ENCODE data around the gene ZNF554.
"Not testable (repeated sequence)": the region's sequence is repeated elsewhere in the genome, so short reads cannot be mapped to it uniquely, and the experiment has no call there.

ZNF554 gene

DNA sequence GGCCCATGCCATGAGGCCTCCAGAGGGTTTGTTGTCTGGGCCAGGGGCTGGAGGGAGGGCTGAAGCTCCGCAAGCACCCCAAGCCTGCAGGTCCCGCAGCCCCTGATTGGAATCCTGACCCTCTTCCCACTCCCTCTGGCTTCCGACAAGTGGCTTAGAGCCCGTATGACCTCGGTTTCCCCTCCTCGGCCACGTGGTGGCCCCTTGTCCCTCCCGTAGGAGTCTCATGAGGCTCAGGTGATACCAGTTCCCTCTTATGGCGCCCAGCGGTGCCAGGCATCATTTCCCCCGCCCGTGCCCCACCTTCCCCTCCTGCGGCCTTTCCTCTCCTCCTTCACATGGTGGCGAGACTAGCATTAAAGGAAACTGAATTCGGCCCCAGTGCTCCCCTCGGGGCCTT is 28.2 kb upstream of the ZNF554 start:
- DNase-seq = no peak

DNA sequence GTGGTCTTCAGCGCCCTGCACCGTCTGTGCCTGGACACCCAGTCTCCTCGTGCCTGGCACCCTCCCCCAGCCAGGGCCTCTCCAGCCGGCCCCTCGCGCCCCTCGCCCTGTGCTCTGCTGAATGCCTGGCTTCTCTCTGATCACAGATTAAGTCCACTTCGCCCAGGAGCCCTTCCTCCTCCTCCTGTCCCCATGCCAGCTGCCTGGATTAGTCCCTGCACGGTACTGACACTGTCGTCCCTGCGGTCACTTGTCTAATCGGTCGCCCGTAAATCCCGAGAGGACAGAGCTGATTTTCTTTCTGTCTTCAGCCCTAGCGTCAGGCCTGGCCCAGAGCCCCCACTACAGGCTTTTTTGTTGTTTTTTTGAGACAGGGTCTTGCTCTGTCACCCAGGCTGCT is 27.8 kb upstream of the ZNF554 start:
- no peak for DNase-seq

DNA sequence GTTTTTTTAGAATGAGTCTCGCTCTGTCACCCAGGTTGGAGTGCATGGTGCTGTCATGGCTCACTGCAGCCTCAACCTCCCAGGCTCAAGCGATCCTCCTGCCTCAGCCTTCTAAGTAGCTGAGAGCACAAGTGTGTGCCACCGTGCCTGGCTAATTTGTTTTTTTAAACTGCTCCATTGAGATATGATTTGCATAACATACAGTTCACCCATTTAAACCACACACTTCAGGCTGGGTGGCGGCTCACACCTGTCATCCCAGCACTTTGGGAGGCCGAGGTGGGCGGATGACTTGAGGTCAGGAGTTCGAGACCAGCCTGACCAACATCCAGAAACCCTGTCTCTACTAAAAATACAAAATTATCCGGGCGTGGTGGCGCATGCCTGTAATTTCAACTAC is 27.0 kb upstream of the ZNF554 start:
- not testable (repeated sequence) for DNase-seq

DNA sequence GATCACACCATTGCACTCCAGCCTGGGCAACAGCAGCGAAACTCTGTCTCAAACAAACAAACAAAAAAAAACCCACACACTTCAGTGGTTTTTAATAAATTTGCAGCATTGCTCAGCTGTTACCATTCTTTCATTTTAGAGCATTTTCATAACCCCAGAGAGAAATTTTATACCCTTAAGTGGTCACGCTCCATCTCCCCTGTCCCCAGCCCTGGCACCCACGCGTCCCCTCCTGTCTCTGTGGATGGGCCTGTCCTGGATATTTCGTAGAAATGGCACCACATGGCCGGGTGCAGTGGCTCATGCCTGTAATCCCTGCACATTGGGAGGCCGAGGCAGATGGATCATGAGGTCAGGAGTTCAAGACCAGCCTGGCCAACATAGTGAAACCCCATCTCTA is 26.5 kb upstream of the ZNF554 start:
- DNase-seq = no peak

DNA sequence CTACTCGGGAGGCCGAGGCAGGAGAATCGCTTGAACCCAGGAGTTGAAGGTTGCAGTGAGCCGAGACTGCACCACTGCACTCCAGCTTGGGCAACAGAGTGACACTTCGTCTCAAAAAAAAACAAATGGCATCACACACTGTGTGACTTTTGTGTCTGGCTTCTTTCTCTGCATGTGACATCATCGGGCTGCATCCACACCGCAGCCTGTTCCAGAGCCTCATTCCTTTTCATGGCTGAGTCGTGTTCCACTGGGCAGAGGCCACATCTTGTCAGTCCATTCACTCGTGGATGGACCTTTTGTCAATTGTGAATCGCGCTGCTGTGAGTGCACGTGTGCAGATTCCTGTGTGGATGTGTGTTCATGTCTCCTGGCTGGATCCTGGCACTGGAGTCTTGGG is 26.1 kb upstream of the ZNF554 start:
- no peak for DNase-seq

DNA sequence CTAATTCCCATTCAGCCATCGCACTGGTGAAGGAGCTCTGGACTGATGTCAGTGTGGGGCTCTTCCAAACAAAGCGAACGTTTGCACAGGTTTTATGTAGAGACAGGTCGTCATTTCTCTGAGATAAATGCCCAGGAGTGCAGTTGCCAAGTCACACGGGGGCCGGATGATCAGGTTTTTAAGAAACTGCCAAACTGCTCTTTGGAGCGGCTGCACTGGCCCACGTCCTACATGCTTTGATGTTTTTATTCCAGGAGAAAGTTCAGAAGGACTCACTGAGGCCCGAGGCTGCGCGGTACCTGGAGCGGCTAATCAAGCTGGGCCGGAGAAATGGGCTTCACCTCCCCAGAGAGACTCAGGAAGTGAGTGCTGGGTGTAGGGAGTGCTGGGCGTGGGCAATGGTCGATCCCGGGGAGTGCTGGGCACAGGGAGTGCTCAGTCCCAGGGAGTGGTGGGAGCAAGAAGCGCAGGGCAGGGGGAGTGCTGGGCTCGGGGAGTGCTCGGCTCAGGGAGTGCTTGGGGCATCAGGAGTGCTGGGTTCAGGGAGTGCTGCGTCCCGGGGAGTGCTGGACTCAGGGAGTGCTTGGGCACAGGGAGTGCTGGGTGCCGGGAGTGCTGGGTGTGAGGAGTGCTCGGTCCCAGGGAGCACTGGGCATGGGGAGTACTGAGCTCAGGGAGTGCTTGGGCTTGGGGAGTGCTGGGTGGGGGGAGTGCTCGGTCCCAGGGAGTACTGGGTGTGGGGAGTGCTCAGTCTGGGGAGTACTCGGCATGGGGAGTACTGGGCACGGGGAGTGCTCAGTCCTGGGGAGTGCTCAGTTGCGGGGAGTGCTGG is 23.6 kb upstream of the ZNF554 start:
- DNase-seq = no peak

DNA sequence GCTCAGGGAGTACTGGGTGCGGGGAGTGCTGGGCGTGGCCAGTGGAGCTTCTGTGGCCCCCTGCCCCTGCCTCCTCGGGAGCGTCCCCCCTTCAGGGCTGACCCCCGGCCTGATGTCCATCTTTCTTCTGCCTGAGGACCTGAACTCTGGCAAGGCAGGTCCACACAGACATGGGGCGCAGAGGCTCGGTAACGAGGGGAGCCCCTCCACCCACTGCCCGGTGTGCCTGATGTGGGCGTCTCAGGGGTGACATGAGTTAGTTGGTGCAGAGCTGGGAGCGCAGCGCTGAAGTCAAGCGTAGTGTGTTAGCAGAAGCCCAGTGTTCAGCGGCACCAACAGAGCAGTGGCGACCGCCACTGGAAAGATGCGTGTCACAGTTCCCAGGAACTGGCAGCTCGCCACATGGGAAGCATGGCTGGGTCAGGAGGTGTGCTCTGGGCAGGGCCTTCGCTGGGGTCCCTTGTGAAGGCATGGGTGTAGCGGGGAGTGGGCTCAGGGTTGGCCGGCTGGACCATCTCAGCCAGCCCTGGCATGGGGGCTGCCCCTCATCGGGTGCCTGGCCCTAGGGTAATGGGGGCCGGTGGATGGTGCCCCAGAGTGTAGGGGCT is 22.9 kb upstream of the ZNF554 start:
- no peak for DNase-seq

DNA sequence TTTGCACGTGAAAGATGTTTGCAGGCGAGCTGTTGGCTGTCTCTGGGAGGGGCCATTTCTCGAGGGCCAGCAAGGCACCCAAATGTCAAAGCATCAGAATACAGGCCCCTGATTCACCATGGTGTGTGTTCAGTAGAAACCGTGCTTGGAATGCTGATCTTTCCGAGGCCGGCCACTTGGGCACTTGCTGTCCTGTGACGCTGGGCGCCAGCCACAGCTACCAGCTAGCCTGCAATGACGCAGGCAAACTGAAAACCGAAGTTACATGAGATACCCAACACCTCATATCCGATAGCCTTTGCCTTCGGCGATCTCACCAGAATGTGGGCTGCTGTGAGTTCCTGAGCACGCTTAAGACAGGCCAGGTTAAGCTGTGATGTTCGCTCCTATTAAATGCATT is 22.4 kb upstream of the ZNF554 start:
- no peak for DNase-seq

DNA sequence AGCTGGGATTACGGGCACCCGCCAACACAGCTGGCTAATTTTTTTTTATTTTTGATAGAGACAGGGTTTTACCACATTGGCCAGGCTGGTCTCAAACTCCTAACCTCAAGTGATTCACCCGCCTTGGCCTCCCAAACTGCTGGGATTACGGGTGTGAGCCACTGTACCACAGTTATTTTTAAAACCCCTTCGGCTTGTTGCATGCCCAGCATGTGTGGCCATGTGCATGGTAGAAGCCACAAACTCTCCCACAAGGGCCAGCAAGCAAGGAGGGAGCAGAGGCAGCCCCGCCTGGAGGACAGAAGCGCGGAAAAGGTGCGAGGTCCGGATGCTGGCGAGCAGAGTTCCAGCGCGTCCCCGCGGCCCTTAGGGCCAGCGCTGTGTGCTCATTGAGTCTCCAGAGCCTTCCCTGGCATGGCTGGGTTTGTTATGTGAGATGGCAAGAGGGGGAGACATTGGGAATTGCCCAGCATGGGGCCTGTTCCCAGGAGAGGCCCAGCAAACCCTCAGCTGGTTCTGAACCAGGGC is 21.4 kb upstream of the ZNF554 start:
- no peak for DNase-seq

DNA sequence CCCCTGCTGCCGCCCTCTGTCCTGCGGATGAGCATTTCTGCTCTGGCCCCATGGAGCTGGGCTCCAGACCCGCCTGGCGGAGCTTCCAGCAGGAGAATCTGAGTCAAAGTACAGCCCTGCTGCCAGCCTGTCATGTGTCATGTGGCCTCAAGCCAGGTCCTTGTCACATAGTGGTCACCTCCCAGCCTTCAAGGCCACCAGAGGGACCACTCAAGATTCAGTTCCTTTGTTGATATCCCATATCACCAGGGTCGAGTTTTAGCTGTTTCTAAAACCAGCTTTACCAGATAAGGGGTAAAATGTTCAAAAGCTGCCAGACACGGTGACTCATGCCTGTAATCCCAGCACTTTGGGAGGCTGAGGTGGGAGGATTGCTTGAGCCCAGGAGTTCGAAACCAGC is 20.9 kb upstream of the ZNF554 start:
- DNase-seq = no peak

DNA sequence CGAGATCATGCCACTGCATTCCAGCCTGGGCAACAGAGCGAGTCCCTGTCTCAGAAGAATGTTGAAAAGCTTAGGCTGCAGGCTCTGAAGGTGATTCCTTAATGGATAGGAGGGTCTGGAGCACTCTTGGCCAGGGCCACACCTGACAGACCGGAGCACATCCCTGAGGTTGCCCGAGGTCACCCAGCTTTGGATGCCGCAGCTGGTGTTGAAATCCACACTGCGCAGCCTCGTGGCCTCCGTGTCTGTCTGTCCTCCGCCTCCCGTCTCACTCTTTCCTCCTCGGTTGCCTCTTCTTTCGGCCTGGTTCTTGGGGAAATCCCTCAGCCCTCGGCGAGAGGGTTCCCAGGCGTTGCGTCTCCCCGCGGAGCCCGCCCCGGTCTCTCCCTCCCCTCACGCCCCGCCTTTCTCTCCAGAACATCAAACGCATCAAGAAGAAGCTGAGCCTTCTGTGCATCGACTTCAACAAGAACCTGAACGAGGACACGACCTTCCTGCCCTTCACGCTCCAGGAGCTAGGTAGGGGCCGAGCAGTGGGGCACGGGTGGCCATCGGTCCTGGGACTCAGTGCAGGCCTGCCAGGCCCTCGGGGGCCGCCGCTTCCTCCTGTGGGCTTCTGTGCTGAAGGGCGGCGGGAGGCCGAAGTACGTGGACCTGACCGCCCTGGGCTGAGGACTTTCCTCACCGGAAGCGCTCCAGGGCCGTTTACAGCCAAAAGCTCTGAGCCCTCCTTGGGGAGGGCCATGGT is 20.2 kb upstream of the ZNF554 start:
- DNase-seq = no peak

DNA sequence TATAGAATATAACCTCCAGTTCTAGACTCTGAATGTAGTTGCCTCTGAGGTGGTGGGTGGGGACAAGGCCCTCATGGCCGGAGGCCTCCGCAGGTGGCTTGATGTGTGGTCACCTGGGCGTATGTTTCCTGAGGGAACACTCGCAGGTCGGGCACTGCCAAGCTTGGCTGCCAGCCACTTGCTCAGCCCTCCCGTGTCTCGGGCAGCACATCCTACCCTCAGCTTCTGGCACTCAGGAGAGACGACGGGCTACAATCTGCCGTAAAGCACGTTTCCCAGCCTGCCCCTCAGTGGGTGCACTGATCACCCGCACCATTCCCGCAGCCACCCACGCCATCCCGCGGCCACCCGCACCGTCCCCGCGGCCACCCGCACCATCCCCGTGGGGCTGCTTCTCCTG is 19.2 kb upstream of the ZNF554 start:
- no peak for DNase-seq

DNA sequence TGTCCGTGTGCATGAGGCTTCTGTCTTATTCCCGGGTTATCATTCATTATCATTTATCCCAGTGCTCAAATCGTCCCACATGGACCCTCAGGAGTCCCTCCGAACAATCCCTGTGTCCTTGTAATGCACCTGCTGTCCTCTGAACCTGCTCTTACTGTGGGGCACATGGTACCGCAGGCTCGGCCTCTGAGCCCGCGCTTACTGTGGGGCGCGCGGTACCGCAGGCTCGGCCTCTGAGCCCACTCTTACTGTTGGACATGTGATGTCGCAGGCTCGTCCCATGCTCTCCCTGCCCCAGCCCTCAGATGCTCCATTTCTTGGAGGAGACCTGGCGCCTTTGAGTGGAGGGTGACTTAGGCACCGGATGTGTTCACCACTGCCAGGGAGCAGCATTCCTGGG is 16.8 kb upstream of the ZNF554 start:
- no peak for DNase-seq

DNA sequence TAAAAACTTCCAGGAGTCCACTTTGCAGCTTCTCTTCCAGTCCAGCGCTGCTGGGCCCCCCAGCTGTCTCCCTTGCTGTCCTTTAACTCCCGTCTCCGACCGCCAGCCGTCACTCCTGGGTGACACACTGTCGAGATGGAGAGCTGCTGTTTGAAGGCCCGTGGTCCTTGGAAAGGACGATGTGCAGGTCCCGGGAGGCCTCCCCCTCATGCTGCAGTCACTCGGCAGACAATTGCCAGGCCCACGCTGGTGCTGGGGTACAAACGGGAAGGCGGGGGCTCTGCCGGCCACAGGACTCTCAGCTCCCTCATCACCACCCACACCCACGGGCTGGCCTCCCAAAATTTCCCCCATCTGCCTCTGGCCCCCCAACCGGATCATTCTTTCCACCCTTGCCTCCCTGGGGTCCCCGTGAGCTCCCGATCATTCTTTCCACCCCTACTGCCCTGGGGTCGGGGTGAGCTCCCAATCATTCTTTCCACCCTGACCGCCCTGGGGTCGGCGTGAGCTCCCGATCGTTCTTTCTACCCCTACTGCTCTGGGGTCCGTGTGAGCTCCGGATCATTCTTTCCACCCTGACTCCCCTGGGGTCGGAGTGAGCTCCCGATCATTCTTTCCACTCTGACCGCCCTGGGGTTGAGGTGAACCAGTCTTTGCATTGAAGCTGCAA is 16.0 kb upstream of the ZNF554 start:
- DNase-seq = no peak

DNA sequence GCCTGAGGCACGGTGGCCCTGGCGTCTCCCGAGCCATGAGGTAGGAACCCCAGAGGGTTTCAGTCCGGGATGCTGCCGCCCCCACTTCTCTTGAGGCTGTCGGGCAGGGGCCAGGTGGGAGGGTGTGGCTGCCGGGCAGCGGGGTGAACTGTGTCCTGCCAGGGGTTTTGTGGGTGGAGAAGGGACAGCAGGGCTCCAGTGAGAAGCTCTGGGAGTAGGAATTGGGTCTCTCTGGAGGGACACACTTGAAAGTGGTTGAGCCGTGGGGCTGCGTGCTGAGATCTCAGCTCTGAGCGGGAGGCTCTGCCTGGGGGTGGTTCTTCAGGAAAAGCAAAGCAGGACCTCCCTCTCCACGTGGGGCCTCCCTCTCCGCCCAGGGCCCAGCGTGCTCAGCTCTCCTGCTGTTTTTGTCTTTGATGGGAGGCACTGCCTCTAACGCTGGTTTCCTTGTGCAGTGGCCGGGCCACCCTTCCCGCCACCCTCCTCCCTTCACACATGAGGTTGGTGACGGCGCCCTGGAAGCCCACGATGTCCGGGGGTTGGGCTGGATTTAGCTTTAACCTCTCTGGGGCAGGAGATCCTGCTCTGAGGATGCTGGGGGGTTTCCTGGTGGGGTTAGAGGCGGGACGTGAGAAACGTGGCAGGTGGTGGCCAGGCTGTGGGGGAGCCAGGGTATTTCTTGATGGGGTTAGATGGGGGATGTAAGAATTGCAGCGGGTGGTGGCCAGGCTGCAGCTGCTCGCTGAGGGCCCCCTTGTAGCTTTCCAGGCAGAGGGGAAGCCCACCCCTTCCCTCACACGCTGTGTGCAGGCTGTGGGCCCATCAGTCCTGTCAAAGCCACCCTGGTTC is 15.3 kb upstream of the ZNF554 start:
- no peak for DNase-seq

DNA sequence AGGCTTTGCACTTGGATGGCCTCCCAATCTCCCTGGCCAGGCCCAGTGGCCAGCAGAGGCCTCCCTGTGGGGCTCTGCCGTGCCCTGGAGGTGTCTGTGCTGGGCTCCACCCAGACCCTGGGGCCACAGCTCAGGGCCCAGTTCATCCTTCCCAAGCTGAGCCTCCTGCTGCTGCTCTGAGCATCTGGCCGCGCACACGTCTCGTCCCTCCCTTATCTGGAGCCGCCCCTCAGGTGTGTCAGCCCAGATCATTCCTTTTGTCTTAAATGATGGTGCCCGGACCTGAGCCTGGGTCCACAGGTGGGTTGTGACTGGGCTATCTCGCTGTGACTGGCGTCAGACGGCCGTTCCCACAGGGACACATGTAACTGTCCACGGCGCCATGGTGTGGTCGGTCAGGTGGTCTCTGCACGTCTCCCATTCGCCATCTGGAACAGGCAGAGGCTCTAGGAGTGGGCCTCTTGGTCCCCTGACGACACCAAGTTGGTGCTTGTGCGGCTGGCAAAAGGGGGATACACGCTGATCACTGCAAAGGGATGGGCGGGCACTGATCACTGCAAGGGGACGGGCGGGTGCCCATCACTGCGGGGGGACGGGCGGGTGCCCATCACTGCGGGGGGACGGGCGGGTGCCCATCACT is 14.3 kb upstream of the ZNF554 start:
- DNase-seq = no peak

DNA sequence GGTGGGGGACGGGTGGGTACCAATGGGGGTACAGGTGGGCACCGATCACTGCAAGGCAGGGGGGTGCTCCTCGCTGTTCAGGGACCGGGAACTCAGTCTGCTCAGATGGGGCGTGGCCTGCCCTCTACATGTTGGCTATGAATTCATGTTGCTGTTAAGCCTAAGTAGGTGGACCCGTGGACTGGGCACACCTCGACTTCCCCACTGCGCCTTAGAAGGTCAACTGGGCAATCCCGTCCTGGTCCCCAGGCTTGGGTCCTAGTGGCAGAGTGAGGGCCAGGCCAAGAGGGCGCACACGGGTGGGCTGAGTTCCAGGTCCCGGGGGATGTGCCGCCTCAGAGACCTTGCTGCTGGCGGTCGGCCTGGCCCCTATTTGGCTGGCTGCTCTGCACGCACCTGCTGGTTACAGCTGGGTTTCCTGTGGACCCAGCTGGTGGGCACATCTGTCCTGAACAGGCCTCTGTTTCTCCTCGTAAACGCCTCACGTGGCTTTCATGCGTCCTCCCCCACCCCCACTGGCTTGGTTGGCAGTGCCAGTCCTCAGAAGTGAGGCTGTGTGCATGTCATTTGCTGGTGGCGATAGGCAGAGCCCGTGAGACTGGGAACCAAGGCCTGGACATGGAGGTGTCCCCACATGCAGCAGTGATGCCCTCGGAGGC is 13.5 kb upstream of the ZNF554 start:
- DNase-seq = no peak

DNA sequence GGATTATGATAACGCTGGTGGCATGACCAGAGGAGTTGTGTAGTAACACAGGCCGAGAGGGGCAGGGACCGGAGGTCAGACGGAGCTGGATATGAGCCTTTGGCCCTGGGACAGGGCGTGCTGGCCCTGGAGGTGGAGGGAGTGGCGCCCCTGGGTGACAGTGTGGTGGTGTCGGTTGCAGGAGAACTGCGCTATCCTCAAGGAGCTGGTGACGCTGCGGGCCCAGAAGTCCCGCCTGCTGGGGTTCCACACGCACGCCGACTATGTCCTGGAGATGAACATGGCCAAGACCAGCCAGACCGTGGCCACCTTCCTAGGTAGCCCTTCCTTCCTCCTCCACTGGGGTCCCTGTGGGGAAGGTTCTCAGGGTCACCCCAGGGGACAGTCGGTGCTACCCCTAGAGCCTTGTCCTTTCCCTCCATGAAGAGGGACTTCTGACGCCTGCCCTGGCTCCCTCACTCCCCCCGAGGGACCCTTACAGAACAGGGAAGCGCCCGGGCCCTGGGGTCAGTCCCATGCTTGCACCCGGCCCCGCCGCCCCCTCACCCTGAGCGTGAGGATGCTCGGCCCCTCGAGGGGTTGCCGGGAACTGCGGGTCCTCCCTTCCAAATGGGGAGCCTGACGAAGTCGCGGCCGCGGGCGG is 12.8 kb upstream of the ZNF554 start:
- DNase-seq = no peak

DNA sequence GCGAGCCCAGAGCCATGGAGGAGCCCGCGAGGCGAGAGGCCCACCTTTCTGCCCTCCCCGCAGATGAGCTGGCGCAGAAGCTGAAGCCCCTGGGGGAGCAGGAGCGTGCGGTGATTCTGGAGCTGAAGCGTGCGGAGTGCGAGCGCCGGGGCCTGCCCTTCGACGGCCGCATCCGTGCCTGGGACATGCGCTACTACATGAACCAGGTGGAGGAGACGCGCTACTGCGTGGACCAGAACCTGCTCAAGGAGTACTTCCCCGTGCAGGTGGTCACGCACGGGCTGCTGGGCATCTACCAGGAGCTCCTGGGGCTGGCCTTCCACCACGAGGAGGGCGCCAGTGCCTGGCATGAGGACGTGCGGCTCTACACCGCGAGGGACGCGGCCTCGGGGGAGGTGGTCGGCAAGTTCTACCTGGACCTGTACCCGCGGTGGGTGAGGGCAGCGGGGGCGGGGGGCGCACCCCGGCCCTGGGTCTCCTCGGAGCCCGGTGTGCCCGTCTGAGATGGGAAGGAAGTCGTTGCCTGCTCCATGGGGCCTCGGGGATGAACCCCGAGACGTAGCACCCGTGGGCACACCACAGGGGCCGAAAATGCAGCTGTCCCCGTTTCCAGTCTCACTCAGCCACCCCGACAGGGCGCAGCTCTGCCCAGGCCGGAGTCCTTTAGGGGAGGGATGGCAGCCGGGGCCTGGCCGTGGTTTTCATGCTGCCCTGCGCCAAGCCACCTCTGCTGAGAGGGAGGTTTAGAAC is 12.1 kb upstream of the ZNF554 start:
- DNase-seq = no peak

All from activated CD4-positive, CD25-positive, alpha-beta regulatory T cell (primary cell).